ENCODE results near the gene KCNH4.

The KCNH4 gene

DNA sequence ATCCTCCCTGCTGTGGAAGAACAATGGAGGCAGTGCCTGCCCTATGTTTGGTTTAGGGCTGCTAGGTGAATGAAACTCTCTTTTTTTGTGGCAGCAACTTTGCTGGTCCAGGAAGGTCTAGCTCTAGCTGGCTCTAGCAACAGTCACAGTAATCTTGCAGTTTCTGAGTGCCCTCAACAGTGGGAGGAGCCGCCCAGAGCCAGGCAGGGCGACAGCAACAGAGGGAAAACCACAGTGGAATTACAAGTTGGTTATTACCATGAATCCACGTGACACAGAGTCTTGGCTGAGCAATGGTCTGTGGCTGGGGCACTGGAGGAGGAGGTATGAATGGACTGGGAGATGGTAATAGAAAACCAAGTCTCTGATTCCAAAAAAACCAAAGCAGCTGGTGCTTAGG lies 48.0 kb downstream of the KCNH4 start:
- peak; percentile 61 for DNase-seq (ENCODE audit: low read depth)
- H3K4me3 ChIP-seq (ENCODE audit: low read length): no peak overlapping the region
- TF ChIP-seq, protein P1, sequence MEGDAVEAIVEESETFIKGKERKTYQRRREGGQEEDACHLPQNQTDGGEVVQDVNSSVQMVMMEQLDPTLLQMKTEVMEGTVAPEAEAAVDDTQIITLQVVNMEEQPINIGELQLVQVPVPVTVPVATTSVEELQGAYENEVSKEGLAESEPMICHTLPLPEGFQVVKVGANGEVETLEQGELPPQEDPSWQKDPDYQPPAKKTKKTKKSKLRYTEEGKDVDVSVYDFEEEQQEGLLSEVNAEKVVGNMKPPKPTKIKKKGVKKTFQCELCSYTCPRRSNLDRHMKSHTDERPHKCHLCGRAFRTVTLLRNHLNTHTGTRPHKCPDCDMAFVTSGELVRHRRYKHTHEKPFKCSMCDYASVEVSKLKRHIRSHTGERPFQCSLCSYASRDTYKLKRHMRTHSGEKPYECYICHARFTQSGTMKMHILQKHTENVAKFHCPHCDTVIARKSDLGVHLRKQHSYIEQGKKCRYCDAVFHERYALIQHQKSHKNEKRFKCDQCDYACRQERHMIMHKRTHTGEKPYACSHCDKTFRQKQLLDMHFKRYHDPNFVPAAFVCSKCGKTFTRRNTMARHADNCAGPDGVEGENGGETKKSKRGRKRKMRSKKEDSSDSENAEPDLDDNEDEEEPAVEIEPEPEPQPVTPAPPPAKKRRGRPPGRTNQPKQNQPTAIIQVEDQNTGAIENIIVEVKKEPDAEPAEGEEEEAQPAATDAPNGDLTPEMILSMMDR (IDR thresholded peaks at IDR 0.05; ENCODE audit: insufficient read depth, low read depth, low read length, missing control alignments): no peak

DNA sequence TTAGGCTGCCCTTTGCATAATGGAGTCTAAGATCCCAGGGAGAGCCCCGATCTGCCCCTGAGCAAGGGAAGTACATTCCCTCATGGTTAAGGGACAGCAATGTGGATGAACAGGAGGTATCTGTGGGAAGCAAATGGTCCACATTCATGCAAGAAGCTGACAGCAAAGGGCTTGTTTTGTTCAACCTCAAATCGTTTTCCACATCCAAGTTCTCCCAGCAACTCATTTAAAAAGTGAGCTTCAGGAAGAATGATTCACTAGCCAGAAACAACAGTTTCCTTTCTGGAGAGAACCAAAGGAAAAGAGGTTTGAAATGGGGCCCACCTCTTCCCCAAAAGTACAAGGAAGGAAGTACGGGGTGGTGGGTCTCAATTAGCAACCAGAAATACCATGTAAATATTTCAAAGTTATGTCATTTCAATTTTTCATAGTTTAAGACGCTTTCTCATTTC lies 48.9 kb downstream of the KCNH4 start:
- TF ChIP-seq, protein P1 (IDR thresholded peaks at IDR 0.05; ENCODE audit: insufficient read depth, low read depth, low read length, missing control alignments): no peak
- no peak overlapping the region for H3K4me3 ChIP-seq (ENCODE audit: low read length)
- no peak for DNase-seq (ENCODE audit: low read depth)

DNA sequence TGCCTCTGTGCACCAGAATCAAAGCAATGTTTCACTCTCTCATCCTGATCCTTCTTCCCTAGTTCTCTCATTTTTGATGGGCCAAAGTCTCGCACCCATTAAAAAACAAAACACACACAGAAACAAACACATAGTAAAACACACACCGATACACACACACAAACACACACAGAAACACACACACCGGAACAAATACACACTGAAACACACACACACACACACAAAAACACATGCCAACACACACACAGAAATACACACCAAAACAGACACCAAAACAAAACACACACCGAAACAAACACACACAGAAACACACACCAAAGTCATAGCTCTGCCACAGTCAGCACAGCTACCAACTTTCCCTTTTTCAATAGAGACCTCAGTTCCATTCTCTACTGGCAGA lies 49.7 kb downstream of the KCNH4 start:
- no peak for DNase-seq (ENCODE audit: low read depth)
- TF ChIP-seq, protein P1 (IDR thresholded peaks at IDR 0.05; ENCODE audit: insufficient read depth, low read depth, low read length, missing control alignments): no peak
- no peak overlapping the region for H3K4me3 ChIP-seq (ENCODE audit: low read length)

GRCh38 chr17:42130310-42130936 lies 50.5 kb downstream of the KCNH4 start:
- DNase-seq (ENCODE audit: low read depth): no peak
- TF ChIP-seq, protein P1 (IDR thresholded peaks at IDR 0.05; ENCODE audit: insufficient read depth, low read depth, low read length, missing control alignments): no peak
- no peak overlapping the region for H3K4me3 ChIP-seq (ENCODE audit: low read length)

- no peak overlapping the region for H3K4me3 ChIP-seq (ENCODE audit: low read length)
- DNase-seq (ENCODE audit: low read depth): no peak
- TF ChIP-seq, protein P1 (IDR thresholded peaks at IDR 0.05; ENCODE audit: insufficient read depth, low read depth, low read length, missing control alignments): no peak
Measured at GRCh38 chr17:42129109-42129837, 51.7 kb downstream of the KCNH4 start.

DNA sequence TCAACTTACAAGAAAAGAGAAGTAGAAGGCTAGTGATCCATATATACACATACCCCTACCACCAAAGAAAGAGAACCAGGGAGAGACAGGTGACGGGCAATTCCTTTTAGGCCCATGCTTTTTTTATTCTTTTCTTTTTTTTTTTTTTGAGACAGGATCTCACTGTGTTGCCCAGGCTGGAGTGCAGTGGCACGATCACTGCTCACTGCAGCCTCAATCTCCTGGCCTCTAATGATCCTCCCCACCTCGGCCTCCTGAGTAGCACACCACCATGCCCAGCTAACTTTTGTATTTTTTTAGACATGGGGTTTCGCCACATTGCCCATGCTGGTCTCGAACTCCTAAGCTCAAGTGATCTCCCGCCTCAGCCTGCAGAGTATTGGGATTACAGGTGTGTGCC lies 53.5 kb downstream of the KCNH4 start:
- H3K4me3 ChIP-seq (ENCODE audit: low read length): no peak overlapping the region

More for the DNA sequence above, 53.5 kb downstream of the KCNH4 start:
- no peak for DNase-seq (ENCODE audit: low read depth)
- TF ChIP-seq, protein P1 (IDR thresholded peaks at IDR 0.05; ENCODE audit: insufficient read depth, low read depth, low read length, missing control alignments): no peak
